Stimulated activated CD8-positive, alpha-beta memory T cell treated with anti-CD3 and anti-CD28 coated beads, Interleukin-12 subunit alpha, Interleukin-12 subunit beta, amount 100 ng/mL, for 24 hours (primary cell): ENCODE measurements around the gene MYMK.
A peak's percentile ranks its signal among the peaks of the same experiment; 100 is the strongest.

Experiments used
- DNase-seq: peaks from one replicate; pipeline ENCODE4 v3.0.0-alpha.2; 2020; ENCODE audit errors: extremely low read depth

The MYMK gene

DNA sequence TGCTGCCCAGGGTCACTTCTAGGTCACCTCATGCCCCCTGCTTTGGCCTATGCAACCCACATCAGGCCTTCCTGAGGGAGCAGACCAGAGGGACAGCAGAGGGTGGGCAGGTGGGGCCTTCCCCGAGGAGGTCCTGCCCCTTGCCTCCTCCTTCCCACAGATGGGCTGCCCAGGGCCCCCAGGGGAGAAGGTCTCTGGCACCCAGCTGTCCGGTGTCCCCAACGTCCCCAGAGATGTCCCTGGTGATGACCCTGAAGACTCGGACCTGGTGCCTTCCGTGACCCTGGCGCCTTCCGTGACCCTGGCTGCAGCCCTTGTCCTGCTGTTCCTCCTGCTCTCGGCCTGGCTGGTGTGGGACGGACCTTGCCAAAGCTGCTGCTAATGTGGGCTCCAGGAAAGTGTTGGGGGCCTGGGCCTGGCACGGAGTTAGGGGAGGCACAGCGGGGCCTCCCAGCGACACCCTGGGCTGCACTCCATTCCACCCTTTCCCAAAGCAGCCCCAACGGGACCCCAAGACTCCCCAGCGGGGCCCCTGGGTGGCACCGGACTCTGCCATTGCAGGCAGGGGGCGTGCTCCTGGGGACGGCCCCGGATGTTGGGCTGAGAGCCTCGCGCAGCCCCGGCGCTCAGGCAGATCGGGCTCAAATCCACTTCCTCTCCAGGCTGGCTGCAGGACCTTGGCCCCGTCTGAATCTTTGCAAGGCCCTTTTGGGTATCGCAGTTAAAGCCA, 39.1 kb downstream of the MYMK start:
- DNase-seq: no peak

DNA sequence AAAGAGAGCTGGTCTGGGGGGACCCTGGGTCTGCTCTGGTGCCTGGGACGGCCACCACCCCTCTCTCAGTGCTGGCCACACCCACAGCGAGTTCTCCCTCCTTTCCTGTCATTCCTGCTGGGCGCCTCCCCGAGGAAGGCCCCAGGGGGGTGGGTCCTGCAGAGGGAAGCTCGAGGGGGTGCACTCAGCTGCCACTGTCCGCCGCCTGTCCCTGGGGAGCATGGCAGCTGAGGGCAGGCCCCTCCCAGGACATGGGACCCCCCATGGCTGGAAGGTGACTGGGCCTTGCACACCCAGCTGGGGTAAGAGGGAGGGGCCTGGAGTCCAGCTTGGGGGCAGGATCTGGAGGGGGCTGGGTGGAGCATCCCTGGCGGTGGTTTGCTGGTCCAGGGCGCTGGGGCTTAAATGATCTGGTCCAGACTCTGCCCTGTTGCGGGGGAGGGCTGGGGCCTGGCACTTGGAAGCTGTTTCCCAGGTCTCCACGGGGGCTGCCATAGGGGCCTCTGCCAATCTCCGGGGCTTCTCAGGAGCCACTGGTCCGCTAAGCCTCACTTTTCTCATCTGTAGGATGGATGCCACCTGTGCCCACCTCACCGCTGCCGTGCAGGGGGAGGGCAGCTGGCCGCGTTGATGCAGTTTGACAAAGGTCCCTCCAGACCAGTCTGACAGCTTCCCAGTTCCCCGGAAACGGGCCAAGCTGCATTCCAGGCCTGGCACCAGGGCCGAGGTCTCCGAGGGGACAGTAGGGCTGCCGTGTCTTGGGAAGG, 39.9 kb downstream of the MYMK start:
- DNase-seq: no peak

DNA sequence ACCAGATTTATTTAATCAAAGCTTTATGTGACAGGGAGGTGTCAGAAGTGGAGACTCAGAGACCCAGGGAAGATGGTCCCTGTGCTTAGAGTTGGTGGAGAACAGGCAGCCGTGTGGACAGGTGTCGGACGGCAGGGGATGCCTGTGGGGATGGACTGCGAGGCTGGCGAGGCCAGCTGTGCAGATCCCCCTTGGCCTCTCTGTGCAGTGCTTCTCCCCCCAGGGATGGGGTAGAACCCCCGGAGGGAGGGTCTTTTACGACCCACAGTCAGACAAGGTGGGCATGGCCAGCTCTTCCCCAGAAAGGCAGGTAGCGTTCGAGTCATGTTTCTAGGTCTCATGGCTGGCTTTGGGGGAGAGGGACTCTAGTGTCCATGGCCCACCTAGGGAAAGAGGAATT, 41.1 kb downstream of the MYMK start:
- DNase-seq: no peak

DNA sequence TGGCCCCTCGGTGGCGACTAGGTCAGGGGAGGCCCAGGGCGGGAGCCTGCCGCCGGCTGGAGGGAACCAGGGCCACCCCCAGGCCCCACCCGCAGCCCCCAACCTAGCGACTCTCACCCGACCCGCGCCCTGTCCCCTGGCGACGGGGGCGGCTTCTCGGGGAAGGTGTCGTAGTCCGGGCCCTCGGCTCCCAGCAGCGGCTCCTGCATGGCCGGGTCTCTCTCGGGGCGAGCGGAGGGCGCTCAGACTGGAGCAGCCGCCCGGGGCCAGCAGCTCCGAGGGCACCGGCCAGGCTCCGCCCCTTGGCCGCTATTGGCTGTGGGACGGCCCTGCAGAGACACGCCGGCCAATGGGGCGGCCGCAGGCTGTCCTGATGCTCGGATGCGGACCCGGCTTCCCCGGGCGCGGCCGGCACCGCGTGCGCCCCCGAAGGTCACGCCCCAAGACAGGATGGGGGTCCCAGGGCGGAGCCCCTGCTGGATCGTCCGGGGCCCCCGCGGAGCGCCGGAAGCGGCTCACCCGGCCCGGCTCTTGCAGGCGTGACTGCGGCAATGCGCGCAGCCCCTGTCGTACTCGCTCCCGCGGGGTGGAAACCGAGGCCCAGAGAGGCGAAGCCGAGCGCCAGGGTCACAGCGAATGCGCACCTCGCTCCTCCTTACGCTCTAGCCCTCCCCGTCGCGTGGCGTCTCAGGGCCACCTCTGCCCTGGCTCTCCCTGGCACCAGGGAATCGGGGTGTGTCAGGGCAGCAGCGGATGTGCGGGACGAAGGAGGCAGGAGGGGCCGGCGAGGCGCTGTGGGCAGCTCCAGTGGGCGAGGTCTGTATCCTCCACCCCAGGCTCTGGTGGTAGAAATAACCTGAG, 45.7 kb downstream of the MYMK start, which contains the start of gene SLC2A6:
SLC2A6 (minus strand) TSS at position 249 of the 861 bp plus-strand sequence; CDS start at position 209, 40 bp downstream.
- peak; percentile 68 for DNase-seq

DNA sequence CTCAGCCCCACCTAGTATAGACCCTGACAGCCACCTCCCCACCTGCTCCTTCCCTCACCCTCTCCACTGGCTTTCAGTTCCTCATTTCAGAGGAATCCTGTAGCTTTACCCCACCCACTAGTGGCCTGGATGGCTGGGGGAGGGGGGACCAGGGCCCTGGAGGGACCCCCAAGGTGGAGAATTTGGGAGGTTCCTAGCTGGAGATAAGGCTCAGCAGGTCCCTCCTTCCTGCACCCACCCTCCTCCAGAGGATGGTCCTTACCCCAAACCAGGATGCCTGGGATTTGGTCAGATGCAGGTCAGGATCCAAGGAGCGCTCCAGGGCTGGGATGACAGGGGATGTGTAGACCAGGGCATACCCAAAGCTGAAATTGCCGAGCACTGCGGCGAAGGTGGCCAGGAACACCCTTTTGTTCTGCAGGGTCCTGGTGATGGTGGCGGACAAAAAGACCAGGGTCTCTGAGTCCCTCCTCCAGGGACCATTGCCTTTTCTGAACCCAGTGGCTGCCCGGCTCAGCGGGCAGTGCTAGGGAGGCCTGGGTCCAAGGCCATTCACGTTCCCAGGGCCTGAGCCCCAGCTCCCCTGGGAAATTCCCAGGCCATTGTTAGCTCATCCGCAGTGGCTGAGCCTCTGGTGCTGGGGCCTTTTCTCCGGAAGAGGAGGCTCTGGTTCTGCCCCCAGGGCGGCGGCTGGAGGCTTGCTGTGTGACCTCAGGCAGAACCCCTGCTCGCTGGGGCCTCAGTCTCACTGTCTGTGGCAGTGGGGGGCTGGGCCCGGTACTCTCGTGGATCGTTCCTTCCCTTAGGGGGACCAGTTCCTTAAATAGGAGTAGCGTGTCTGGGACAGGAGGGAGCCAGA, 46.5 kb downstream of the MYMK start:
- no peak for DNase-seq

DNA sequence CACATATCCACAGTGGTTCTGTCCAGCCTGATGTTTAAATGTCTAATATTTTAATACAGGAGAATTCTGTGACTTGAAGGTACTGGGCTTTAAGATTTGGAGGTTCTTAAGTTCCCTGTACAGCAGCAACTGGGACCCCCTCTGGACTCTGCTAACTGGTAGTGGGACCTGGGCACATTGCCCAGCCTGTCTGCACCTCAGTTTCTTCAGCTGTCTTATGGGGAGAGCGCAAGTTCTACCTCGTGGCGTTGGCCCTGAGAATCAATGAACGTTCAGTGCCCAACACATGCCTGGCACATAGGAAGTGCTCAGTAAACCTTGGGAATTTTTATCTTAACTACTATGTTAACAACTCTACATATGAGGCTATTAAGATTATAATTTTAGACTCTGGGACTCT, 47.3 kb downstream of the MYMK start:
- no peak for DNase-seq

DNA sequence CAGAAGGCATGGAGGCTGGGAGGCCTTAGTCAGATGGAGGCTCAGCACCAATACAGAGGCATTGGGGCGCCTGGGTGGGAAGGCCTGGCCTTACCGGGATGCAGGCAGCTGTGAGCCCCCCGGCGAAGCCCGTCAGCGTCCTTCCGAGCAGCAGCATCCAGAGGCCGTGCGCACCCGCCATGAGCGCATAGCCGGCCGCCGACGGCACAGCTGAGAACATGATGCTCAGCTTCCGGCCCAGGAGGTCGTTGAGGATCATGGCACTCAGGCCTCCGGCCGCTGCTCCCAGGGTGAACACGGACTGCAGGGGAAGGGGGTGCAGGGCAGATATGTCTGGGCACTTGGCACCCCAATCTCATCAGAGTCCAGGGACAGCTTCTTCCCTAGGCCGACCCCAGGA, 47.8 kb downstream of the MYMK start:
- no peak for DNase-seq

DNA sequence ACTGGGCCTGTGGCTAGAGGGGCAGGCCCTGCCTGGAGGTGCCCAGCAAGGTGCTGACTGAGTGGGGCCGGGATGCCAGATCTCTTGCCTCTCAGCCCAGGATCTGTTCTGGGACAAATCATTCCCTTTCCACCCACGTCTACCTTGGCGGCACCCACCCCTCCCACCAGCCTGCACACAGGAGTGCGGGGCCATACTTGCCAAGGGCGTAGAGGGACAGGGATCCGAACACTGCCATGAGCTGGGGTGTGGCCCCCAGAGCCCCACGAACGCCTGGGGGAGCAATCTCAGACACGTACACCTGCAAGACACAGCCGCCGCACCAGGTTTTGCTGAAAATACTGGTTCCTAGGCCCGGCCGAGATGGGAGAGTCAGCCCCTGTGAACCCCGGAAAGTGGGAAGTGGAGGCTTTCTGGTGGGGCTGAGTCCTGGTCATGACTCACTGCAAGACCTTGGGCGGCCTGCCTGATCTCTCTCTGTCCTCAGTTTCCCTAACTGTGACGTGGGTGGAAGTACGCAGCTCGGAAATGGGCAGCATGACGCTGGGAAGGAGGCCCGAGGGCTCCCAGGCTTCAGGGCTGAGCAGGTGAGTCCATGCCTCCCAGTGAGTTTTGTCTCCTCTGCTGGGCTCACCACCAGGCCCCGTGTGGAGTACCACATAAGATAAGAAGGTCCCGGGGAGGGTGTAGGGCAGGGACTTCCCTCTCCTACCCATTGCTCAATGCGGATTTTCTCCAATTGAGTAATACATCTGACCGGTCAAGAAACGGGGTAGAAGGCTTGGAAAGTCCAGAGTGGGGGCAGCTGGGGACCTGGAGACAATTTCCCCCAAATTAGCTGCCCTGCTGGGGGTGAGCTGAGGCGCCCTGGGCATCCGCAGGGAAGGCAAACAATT, 48.5 kb downstream of the MYMK start:
- no peak for DNase-seq

DNA sequence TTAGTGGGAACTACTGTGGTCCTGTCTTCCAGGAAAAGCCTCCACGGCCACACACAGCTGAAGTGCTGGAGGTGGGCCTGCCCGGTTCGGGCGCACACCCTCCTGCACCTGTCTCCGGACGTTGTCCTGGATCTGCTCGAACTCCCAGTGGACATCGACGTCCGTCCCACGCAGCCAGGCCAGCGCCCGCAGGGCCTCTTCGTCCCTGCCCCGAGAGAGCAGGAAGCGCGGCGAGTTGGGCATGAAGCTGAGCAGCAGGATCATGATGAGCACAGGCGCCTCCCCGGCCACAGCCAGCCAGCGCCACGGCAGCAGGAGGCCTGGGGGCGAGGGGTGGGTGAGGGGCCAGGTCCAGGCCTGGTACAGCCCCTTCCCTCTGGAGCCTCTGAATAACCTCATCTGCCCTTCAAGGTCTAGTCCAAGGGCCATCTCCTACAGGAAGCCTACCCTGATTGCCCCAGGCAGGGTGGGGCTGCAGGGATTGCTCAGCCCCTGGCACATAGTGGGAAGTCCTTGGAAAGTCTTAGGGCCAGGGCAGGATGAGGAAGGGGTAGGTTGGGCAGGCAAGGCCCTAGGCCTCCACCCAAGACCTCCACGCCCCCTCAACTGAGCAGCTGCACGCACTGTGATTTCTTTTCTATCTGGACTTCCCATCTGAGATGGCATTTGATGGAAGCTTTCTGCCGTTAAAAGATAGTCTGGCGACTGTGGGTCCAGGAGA, 49.3 kb downstream of the MYMK start:
- DNase-seq: no peak

DNA sequence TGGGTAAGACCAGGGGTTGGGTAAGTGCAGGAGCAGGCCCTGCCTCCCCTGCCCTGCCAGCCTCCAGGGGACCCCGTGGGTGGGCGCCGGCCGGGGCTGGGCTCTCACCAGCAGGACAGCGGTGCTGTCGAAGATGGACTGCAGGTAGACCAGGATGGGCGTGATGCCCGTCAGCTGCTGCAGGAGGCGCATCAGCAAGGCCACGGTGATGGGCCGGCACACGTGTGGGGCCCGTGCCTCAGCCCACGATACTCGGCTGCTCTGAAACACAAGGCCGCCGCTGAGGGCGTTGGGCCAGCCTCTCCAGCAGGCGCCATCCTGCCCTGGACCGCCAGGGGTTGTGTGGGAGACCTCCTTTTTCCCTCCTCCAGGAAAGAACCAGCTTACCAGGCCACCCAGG, 49.9 kb downstream of the MYMK start:
- no peak for DNase-seq

DNA sequence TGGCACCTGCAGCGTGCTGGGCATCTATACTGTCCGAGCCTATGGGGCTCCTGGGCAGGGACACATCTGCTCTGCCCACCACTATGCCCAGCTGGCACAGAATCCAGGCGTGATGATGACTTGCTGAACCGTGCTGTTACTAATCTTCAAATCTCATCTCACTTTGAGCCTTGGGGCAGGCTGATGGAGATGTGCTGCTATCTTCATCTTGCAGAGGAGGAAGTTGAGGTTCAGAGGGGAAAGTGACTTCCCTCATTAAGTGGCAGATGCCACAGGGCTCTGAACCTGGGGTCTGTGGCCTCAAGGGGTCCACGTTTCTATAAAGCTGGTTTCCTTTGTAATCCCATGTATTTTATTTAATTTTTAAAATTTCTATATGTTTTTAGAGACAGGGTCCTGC, 50.5 kb downstream of the MYMK start:
- no peak for DNase-seq

DNA sequence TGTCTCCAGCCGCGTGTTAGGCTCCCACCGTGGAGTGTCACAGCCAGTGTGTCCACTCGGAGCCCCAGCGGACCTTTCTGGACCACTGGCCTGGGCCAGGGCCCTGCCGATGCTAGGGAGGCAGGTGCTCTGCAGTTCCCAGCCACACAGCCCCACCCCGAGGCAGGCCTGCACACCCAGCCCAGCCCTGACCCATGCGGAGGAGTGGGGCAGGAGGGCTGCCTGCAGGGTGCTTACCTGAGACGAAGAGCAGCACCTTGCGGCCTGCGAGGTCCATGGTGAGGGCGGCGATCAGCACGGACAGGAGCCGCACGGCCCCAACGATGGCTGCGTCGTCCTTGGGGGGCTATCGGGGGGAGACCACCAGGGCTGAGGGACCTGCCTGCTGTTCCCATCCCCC, 51.0 kb downstream of the MYMK start:
- no peak for DNase-seq

DNA sequence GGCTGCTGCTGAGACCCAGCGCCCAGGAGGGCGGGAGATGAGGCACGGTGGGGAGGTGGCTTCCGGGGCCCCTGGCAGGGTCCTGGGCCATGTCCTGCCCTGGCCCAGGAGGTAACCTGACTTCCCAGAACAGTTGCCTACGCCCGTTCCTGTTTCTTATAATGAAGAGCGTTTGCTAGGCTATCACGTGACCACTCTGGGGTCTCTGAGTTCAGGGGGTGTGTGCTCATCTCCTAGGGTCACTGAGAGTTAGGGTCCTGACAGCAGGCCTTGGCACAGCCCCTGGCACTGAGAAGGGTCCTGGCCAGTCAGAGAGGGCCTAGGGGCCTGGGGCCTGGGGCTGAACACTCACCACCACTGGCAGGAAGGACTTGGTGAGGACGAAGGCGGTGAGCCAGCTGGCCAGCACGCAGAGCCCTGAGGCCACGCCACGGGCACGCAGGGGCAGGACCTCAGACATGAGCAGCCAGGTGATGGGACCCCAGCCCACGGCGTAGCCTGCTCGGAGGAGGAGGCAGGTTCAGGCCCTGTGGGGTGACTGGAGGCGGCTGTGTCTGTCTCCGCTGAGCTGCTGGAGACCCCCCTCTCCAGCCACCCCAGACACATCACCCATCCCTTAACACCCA, 51.9 kb downstream of the MYMK start:
- DNase-seq: no peak

DNA sequence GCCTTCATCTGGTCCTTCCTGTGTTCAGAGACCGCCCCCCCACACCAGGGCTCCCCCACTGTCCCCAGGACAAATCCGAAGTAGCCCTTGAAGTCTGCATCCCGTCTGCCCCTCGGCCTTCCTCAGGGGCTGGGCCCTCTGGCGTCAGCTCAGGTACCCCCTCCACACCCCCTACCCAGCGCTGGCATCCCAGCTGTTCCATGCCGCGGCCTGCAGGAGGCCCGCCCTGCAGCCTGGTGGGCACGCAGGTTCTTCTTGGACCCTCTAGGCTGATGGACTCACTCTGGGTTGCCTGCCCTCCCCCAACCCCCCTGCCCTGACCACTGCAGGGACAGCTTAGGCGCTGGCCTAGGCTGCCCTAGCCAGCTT, 52.5 kb downstream of the MYMK start:
- DNase-seq: no peak

DNA sequence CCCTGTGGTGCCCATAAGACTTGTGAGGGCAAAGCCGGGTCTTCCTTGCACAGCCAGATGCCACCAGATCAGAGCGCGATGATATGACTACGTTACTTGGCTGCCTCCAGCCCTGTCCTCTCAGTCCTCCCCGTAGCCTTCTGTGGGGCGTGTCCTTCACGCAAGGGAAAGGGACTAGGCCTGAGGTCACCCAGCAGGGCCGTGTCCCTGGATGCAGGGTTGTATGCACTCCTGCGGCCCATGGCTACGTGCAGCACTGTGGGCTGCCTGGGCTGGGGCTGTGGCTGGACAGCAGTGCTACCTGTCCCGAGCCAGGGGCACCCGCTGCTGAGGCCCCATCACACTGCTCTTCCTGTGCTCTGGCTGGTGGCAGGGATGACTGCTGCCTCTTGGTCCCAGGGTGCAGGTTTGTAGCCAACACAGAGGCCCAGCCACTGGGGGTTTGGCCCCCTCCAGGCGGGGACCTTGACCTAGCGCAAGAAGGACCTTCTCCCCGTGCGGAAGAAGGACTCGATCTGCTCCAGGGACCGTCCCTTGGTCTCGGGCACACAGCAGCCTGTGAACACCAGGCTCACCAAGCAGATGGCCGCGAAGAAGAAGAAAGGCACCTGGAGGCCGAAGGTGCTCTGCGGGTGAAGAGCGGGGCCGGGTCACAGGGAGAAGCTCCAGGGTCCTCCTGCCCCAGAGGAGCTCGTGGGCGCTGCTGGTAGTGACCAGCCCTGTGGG, 53.0 kb downstream of the MYMK start:
- no peak for DNase-seq

DNA sequence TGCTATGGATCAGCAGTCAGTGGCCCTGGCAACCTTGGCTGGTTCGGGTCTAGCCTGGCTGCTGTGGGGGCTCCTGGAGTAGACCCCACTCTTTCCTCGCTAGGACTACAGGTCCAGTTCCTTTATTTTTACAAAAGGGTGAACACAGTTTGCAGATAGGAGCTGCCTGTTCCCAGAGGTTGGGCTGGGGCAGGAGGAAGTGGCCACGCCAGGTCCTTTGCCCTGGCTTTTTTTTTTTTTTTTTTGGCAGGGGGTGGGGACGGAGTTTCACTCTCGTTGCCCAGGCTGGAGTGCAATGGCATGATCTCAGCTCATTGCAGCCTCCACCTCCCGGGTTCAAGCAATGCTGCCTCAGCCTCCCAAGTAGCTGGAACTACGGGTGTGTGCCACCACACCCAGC, 53.8 kb downstream of the MYMK start:
- DNase-seq: no peak

DNA sequence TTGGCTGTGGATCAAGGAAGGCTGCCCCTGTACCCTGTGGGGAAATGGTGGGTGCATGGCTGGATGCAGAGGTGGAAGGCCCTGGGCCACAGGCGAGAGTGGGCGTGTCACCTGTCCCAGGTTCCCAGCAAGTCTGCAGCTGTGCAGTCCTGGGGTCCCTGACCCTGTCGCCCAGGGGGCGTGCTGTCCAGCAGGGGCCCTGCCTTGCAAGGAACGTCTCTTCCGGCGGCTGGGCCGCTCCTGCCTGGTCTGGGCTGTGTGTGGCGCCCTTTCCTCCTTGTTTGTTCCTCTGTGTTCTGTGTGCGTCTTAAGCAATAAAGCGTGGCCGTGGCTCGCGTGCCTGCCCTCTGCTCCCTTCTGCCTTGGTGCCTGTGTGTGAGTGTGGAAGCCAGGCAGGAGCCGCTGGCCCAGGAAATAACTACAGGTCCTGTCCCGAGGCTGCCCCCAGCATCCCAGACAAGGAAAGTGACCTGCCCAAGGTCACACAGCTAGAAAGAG, 54.3 kb downstream of the MYMK start:
- DNase-seq: no peak

DNA sequence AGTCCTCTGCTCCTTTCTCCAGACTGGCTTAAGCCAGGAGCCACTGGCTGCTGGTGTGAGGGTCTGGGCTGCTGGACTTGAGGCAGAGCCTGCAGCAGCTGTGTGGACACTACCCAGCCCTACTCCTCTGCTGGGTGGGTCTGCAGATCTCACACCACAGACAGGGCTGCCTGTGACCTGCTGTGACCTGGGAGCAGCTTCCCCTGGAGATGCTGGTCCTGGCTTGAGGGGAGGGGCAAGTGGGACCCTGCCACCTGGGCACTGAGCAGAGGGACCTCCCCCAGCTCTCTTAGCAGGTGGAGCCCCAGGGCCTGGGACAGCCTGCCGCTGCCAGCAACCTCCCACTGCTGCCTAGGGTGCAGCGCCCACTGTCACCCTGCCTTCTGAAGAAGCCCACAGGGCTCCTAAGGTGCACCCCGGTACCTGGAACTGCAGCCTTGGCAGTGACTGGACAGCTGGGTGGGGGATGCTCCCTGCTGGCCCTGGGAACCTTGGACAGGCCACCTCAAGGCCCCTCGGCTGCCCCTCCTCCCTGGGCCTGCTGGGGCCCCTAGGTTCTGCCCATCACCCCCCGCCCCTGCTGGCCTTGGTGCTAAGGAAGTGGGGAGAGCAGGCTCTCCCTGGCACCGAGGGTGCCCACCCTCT, 55.9 kb downstream of the MYMK start:
- no peak for DNase-seq
